ENCODE data around the gene LDHAL6A.
A peak's percentile ranks its signal among the peaks of the same experiment; 100 is the strongest.

LDHAL6A gene

DNA sequence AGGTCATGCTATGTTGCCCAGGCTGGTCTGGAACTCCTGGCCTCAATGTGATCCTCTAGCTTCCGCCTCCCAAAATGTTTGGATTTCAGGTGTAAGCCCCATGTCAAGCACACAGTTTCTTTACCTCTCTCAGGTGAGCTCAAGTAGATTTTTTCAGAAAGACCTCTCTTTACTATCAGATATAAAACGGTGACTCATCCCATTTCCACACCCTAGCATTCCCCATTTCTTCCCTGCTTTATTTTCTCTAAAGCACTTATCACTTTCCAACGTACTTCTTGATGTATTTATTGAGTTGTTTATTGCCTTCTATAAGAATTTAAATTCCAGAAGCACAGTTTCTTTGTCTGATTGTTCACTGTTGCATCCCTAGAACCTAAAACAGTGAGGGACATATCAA, 67.4 kb downstream of the LDHAL6A start:
- no peak overlapping the region for H3K9ac ChIP-seq (ENCODE audit: low read depth, low read length, poor library complexity, severe bottlenecking)
- H4K20me1 ChIP-seq (ENCODE audit: insufficient read depth, low read length, poor library complexity, severe bottlenecking), result peaks cover 6% of the 10 kb centered on the region
- peaks cover 7% of the 10 kb centered on the region; the same call in 1 of the 2 replicates for H3F3A ChIP-seq (ENCODE audit: low read depth)
- TF ChIP-seq, protein P1, sequence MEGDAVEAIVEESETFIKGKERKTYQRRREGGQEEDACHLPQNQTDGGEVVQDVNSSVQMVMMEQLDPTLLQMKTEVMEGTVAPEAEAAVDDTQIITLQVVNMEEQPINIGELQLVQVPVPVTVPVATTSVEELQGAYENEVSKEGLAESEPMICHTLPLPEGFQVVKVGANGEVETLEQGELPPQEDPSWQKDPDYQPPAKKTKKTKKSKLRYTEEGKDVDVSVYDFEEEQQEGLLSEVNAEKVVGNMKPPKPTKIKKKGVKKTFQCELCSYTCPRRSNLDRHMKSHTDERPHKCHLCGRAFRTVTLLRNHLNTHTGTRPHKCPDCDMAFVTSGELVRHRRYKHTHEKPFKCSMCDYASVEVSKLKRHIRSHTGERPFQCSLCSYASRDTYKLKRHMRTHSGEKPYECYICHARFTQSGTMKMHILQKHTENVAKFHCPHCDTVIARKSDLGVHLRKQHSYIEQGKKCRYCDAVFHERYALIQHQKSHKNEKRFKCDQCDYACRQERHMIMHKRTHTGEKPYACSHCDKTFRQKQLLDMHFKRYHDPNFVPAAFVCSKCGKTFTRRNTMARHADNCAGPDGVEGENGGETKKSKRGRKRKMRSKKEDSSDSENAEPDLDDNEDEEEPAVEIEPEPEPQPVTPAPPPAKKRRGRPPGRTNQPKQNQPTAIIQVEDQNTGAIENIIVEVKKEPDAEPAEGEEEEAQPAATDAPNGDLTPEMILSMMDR (conservative IDR thresholded peaks at IDR 0.05; ENCODE audit: low read length), result no peak
- no peak for TF ChIP-seq EZH2phosphoT487 (IDR thresholded peaks at IDR 0.05; ENCODE audit: borderline replicate concordance)
- H3K36me3 ChIP-seq (ENCODE audit: insufficient read depth, low read length), result no peaks in the 10 kb centered on the region
- no peak overlapping the region for H3K4me3 ChIP-seq (ENCODE audit: low read length, poor library complexity, severe bottlenecking)
- no peaks in the 10 kb centered on the region for H3K27me3 ChIP-seq (ENCODE audit: insufficient read depth, low read length, poor library complexity, severe bottlenecking)
- H3K79me2 ChIP-seq (ENCODE audit: insufficient read depth, low read length), result peaks cover 50% of the 10 kb centered on the region
- H3K4me1 ChIP-seq (ENCODE audit: insufficient read depth, low read length, poor library complexity, severe bottlenecking), result peaks cover 31% of the 10 kb centered on the region
- no peak overlapping the region for H3K4me2 ChIP-seq (ENCODE audit: low read depth, low read length, poor library complexity, severe bottlenecking)
- H2AFZ ChIP-seq (ENCODE audit: low read length), result no peak overlapping the region
- no peaks in the 10 kb centered on the region for H3K9me3 ChIP-seq (ENCODE audit: insufficient read depth, low read depth, low read length)
- no peaks in the 10 kb centered on the region for H3K9me2 ChIP-seq (replicated peaks; ENCODE audit: low read depth, low read length)

DNA sequence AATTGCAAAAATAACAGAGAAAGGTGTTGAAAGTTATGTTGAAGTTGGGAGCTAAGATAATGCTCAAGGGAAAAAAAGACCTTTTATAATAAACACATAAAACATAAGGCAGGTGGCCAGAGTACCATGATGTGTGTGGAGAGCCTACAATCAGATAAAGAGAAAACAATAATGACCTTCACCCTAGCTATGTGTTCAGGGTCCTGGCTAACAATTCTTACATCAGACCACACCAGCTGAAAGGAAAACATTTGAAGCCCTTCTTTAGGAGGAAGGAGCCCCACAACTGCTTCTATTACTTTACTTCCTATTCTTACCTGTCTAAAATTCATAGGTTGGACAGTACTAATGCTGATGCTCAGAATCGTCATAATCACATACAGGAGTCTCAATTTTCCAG, 68.6 kb downstream of the LDHAL6A start:
- TF ChIP-seq, protein P1 (conservative IDR thresholded peaks at IDR 0.05; ENCODE audit: low read length), result no peak
- no peak for TF ChIP-seq EZH2phosphoT487 (IDR thresholded peaks at IDR 0.05; ENCODE audit: borderline replicate concordance)
- no peak overlapping the region for H3K9ac ChIP-seq (ENCODE audit: low read depth, low read length, poor library complexity, severe bottlenecking)
- H3K9me2 ChIP-seq (replicated peaks; ENCODE audit: low read depth, low read length), result no peaks in the 10 kb centered on the region
- H3K9me3 ChIP-seq (ENCODE audit: insufficient read depth, low read depth, low read length), result no peaks in the 10 kb centered on the region
- H3K79me2 ChIP-seq (ENCODE audit: insufficient read depth, low read length), result peaks cover 50% of the 10 kb centered on the region
- peaks cover 7% of the 10 kb centered on the region; the same call in 1 of the 2 replicates for H3F3A ChIP-seq (ENCODE audit: low read depth)
- H2AFZ ChIP-seq (ENCODE audit: low read length), result no peak overlapping the region
- no peaks in the 10 kb centered on the region for H3K27me3 ChIP-seq (ENCODE audit: insufficient read depth, low read length, poor library complexity, severe bottlenecking)
- peaks cover 31% of the 10 kb centered on the region for H3K4me1 ChIP-seq (ENCODE audit: insufficient read depth, low read length, poor library complexity, severe bottlenecking)
- H3K36me3 ChIP-seq (ENCODE audit: insufficient read depth, low read length), result no peaks in the 10 kb centered on the region
- peak overlapping the region; percentile 44 for H3K4me2 ChIP-seq (ENCODE audit: low read depth, low read length, poor library complexity, severe bottlenecking)
- H3K4me3 ChIP-seq (ENCODE audit: low read length, poor library complexity, severe bottlenecking), result peak overlapping the region; percentile 29
- peaks cover 6% of the 10 kb centered on the region for H4K20me1 ChIP-seq (ENCODE audit: insufficient read depth, low read length, poor library complexity, severe bottlenecking)

DNA sequence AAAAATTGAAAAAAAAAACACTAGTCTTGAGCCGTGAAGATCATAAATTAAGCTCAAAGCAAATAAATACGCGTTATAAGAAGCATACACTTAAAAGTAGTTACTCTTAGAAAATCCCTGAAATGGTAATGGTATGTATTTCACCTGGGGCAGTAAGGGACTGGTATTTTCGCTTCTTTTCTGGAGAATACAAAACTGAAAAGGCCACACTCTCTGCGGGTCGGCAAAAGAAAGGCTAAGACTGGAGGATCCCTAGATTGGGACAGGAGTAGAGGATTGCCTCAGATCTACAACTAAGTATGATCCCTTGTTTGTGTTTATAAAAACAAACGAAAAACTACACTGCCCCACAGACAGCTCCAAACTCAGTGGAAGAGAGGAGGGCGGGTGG, 70.5 kb downstream of the LDHAL6A start:
- TF ChIP-seq, protein P1 (conservative IDR thresholded peaks at IDR 0.05; ENCODE audit: low read length), result no peak
- no peak for TF ChIP-seq EZH2phosphoT487 (IDR thresholded peaks at IDR 0.05; ENCODE audit: borderline replicate concordance)
- Histone ChIP-seq H3K9me2 (replicated peaks; ENCODE audit: low read depth, low read length) (no peaks in the 10 kb centered on the region), H3K9ac (ENCODE audit: low read depth, low read length, poor library complexity, severe bottlenecking) (peak overlapping the region; percentile 84), H3K4me2 (ENCODE audit: low read depth, low read length, poor library complexity, severe bottlenecking) (peak overlapping the region; percentile 88), H3K9me3 (ENCODE audit: insufficient read depth, low read depth, low read length) (no peaks in the 10 kb centered on the region), H3K4me3 (ENCODE audit: low read length, poor library complexity, severe bottlenecking) (peak overlapping the region; percentile 90), H3K4me1 (ENCODE audit: insufficient read depth, low read length, poor library complexity, severe bottlenecking) (peaks cover 28% of the 10 kb centered on the region), H3K36me3 (ENCODE audit: insufficient read depth, low read length) (no peaks in the 10 kb centered on the region), H4K20me1 (ENCODE audit: insufficient read depth, low read length, poor library complexity, severe bottlenecking) (peaks cover 6% of the 10 kb centered on the region), H3F3A (ENCODE audit: low read depth) (peaks cover 7% of the 10 kb centered on the region; the same call in 1 of the 2 replicates), H3K79me2 (ENCODE audit: insufficient read depth, low read length) (peaks cover 50% of the 10 kb centered on the region), H3K27me3 (ENCODE audit: insufficient read depth, low read length, poor library complexity, severe bottlenecking) (no peaks in the 10 kb centered on the region), H2AFZ (ENCODE audit: low read length) (peak overlapping the region; percentile 84)
